Kidney epithelial cell (primary cell): Measurements from ENCODE around the gene FLRT1. TPM values are rescaled to one million over a fixed set of nuclear protein-coding genes. Genes with fewer than 3 reads are reported as not detected.

Experiments used
- DNase-seq: peaks from one replicate; pipeline ENCODE4 v3.0.0-alpha.2; 2010; ENCODE audit warnings: low read depth
- H3K27me3 ChIP-seq: 2 replicates; pipeline ENCODE4 v1.6.0; 2011; ENCODE audit warnings: low read length; ENCODE audit not compliant: control insufficient read depth, insufficient read depth
- H3K36me3 ChIP-seq: 2 replicates; pipeline ENCODE4 v1.5.1; 2011; ENCODE audit warnings: low read length; ENCODE audit not compliant: control insufficient read depth, insufficient read depth
- H3K4me3 ChIP-seq: 2 replicates; pipeline ENCODE4 v1.5.1; 2011; ENCODE audit warnings: low read depth, mild to moderate bottlenecking, control low read depth, low read length
- total RNA-seq: library from RNA; depleted of rRNA; stranded (reverse); fragments of >200 nt; gene quantifications from 2 replicates; pipeline ENCODE4 v1.2.3, GENCODE V29; 2015
- TF ChIP-seq, protein P1 (sequence below): IDR thresholded peaks from 2 replicates; pipeline ENCODE4 v1.5.1; 2011; ENCODE audit warnings: mild to moderate bottlenecking, moderate library complexity, low read length, control low read depth, inconsistent platforms; ENCODE audit not compliant: insufficient read depth, poor library complexity, severe bottlenecking

FLRT1 gene
- total RNA-seq, 1 donor from 2014 or later: 0.13 TPM

DNA sequence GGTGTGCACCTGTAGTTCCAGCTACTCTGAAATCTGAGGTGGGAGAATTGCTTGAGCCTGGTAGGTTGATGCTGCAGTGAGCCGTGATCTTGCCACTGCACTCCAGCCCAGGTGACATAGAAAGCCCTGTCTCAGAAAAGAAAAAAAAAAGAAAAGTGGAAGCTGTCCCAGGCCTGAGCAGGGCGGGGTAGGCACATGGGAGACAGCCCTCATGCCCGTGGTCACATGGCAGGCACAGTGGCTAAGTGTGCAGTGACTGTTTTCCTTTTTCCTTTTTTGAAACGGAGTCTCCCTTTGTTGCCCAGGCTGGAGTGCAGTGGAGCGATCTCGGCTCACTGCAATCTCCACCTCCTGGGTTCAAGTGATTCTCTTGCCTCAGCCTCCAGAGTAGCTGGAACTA is 41.7 kb upstream of the FLRT1 start:
- H3K4me3 ChIP-seq: no peak overlapping the region
- H3K36me3 ChIP-seq: peaks cover 8% of the 10 kb centered on the region
- TF ChIP-seq, protein P1, sequence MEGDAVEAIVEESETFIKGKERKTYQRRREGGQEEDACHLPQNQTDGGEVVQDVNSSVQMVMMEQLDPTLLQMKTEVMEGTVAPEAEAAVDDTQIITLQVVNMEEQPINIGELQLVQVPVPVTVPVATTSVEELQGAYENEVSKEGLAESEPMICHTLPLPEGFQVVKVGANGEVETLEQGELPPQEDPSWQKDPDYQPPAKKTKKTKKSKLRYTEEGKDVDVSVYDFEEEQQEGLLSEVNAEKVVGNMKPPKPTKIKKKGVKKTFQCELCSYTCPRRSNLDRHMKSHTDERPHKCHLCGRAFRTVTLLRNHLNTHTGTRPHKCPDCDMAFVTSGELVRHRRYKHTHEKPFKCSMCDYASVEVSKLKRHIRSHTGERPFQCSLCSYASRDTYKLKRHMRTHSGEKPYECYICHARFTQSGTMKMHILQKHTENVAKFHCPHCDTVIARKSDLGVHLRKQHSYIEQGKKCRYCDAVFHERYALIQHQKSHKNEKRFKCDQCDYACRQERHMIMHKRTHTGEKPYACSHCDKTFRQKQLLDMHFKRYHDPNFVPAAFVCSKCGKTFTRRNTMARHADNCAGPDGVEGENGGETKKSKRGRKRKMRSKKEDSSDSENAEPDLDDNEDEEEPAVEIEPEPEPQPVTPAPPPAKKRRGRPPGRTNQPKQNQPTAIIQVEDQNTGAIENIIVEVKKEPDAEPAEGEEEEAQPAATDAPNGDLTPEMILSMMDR: no peak
- no peaks in the 10 kb centered on the region for H3K27me3 ChIP-seq
- no peak for DNase-seq

DNA sequence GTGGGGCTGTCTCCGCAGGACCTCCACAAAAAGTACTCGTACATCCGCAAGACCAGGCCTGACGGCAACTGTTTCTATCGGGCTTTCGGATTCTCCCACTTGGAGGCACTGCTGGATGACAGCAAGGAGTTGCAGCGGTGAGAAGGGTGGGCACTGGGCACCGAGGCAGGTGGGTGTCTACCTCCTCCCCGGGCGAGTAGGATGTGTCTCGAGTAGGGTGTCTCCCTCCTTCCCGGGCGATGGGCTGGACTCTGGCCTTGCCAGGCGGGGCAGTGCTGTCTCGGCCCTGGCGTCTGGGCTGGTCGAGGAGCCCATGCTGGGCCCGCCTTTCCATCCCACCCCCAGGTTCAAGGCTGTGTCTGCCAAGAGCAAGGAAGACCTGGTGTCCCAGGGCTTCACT is 39.2 kb upstream of the FLRT1 start:
- Histone ChIP-seq H3K4me3 (no peak overlapping the region), H3K27me3 (peaks cover 16% of the 10 kb centered on the region), H3K36me3 (peaks cover 7% of the 10 kb centered on the region)
- DNase-seq: no peak
- TF ChIP-seq, protein P1: no peak

DNA sequence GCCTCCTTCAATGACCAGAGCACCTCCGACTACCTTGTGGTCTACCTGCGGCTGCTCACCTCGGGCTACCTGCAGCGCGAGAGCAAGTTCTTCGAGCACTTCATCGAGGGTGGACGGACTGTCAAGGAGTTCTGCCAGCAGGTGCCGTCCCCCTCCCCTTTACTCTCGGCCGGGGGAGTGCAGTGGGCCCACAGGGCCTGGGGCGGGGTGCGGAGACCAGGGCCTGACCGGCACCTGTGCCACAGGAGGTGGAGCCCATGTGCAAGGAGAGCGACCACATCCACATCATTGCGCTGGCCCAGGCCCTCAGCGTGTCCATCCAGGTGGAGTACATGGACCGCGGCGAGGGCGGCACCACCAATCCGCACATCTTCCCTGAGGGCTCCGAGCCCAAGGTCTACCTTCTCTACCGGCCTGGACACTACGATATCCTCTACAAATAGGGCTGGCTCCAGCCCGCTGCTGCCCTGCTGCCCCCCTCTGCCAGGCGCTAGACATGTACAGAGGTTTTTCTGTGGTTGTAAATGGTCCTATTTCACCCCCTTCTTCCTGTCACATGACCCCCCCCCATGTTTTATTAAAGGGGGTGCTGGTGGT is 38.5 kb upstream of the FLRT1 start:
- H3K27me3 ChIP-seq: peaks cover 17% of the 10 kb centered on the region
- no peak overlapping the region for H3K4me3 ChIP-seq
- TF ChIP-seq, protein P1: no peak
- peaks cover 7% of the 10 kb centered on the region for H3K36me3 ChIP-seq
- DNase-seq: no peak

DNA sequence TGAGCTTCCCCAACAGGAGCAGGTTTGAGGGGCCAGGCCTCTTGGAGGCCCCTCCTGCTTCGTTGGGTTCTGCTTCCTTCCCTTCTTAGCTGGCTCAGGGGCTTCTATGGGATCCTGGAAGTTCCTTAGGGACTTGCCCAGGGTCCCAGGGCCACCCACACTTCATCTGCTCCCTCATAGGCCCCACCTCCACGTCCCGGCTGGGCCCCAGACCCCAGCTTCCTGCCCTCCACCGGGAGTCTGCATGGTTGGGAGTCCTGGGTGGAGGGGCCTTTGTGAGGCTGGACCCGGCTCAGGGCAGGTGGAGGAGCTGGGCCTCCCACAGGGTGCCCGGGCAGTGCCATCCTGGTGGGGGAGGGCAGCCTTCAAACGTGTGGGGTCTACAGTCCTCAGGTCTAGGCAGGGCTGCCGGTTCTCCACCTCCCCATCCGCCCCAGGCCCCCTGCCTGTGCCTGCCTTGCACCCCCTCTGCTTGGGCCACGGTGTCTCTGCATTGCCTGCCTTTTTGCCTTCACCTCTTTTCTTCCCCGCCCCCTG is 37.9 kb upstream of the FLRT1 start:
- H3K27me3 ChIP-seq: peaks cover 19% of the 10 kb centered on the region
- TF ChIP-seq, protein P1: no peak
- no peak overlapping the region for H3K4me3 ChIP-seq
- no peak for DNase-seq
- H3K36me3 ChIP-seq: peaks cover 7% of the 10 kb centered on the region

DNA sequence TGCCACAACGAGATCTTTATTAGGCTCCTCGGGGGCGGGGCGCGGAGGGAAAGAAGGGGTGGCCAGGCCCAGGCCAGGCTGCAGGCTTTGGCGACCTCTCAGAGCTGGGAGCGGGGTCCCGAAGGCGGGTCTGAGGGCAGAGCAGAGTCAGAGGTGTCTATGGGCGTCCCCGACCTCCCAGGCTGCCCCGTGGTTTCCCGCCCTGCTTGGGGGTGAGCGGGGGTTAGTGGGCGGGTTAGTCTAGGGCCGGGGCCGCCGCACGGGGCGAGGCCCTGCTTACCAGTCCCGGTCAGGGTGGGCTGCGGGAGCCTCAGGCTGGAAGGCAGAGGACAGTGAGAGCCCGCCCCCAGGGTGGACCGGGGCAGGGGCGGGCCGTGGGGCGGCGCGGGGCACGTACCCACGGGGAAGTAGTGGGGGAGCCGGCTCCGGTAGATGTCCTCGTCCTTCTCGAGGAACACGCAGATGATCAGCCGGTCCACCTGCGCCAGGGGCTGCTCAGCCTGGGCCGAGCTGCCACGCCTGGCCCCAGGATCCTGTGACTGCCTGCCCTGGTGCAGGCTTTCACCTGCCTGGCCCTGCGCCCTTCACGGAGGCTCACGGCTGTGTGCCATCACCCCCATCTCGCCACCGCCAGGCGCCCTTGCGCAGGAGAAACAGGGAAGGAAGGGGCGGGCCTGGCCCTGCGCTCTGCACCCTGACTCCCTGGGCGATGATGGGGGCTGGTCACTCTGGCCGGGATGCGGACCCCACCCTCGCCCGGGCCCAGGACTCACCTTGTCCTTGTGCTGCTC is 37.0 kb upstream of the FLRT1 start:
- H3K27me3 ChIP-seq: peaks cover 19% of the 10 kb centered on the region
- peaks cover 7% of the 10 kb centered on the region for H3K36me3 ChIP-seq
- no peak overlapping the region for H3K4me3 ChIP-seq
- TF ChIP-seq, protein P1: no peak
- DNase-seq: no peak
